HG02870 (cell line): ENCODE data around the gene OR14I1.

Experiments used
- ATAC-seq: cut with Tn5 transposase; IDR thresholded peaks from one replicate; pipeline ENCODE4 v1.9.1; 2021; ENCODE audit warnings: mild to moderate bottlenecking, moderate library complexity; ENCODE audit not compliant: unreplicated experiment

Gene OR14I1

DNA sequence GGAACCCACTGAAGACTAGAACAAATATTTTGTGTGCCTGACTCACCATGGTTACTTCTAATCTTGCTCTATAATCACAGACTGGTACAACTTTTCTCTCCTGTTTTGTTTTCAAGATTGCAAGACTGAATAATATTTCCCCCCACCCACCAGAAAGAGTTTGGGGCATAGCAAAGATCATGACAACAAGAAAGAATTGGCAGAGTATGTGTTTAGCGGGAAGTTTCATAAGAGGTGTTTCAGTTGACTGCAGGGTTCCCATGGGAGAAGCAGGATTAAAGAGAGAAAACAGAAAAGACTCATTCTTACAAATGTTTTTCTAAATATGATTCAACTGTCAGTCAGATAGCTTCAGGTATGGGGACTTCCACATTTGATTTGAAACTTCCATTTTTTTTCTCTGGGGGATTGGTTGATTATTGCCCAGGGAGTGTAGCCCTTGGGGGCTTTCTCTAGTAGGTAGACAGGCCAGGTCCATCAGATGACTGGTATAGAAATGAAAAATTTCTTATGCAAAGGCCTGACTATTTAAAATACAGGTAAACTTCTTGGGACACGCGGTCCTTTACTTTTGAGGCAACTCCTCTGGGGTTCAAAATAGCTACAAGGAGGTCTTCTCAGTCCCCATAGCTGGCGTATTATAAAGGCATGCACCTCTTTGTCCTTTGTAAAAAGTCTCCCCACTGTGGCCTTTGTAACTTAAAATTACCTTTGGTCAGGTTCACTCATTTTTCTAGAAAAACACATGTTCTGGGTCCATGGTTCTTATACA is 13.9 kb downstream of the OR14I1 start:
- peak; percentile 51 for ATAC-seq

DNA sequence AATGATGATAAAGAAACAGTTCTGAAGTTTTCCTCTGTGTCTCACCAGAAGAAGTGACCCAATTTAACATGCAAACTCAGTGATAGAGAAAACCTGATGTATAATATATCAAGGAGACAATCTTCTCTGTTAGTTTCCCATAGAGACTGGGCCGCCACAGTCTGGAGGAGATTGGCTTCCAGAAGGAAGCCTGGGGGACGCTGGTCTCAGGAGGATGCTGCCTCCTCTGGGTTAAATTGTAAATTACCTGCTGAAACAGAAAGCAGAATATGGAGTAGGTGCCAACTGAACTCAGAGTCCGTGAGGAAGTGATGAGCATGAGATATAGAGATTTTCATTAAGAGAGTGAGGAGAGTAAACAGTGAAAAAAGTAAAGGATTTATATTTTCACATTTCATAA is 15.8 kb downstream of the OR14I1 start:
- ATAC-seq: peak; percentile 81

DNA sequence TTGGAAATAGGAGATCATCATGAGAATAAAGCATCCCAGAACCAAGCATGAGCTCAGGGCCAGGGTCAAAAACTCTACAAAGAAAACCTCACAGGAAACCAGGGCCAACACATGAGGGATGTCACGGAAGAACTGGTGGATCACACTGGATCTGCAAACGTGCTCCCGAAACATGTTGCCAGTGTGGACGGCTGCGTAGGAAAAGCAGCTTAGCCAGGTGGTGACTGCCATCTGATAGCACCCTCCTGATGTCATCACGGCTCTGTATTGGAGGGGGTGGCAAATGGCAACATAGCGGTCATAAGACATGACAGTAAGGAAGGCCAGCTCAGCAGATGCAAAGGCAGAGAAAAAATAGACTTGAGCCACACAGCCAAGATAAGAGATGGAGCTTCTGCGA is 20.9 kb downstream of the OR14I1 start:
- ATAC-seq: no peak

DNA sequence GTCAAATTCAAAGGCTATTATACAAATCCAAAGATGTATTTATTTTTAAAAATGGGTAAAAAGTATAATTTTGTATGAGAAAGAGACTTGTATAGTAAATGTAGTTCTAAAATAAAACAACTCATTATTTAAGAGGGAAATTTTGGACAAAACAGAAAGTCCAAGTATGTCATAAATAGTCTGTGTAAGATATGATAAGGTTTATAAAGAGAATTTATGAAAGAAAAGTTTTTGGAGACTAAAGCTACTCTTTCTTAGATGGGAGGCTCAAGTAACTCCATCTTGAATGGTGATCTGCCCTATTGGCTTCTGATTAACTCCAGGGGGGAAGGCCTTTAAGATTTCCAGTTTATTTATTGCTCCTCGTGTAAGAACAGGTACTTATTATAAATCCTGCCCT is 32.6 kb downstream of the OR14I1 start:
- ATAC-seq: no peak

DNA sequence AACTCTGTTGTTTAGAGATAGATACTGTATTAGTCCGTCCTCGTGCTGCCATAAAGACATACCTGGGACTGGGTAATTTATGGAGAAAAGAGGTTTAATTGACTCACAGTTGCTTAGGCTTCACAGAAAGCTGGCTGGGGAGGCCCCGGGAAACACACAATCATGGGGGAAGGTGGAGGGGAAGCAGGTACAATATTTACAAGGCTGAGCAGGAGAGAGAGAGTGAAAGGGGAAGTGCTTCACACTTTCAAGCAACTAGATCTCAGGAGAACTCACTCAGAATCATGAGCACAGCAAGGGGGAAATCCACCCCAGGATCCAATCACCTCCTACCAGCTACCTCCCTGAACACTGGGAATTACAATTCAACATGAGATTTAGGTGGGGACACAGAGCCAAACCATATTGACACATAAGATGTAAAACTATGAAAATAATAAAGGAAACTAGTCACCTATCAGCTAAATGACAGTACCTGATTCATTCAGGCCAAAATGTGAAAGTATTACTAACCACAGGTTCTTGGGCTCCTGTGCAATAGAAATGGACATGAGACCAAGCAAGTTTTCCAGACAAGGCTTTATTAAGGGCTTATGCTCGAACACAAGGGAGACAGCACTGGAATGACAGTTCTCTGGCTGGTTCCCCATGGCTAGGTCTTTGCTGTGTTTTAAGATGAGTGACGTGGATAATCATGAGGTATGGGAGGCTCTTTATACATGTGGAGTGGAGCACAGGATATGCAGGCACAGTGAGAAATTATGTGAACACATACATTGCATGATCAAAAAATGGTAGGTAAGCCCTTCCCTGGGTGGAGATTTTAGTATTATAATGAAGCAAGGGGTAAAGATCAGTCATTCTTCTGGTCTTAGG is 38.9 kb downstream of the OR14I1 start:
- ATAC-seq: peak; percentile 96

DNA sequence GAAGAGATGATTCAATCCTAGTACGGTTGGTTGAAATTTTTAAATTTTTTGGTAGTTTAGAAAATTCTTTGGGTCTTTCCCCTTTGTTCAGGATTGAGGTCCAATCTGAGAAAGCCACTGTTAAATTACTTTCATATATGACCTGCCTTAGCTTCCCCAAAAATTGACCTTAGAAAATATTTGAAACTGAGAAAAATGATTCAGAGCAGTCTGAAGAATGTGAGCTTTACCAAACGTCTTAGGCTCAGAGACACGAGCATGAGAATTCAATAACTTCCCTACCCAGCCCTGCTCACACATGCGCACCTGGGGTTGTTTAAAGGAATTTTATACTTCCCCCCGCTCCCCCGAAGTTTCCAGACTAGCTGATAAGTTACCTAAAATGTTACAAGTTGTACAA is 45.8 kb downstream of the OR14I1 start:
- ATAC-seq: peak; percentile 76

DNA sequence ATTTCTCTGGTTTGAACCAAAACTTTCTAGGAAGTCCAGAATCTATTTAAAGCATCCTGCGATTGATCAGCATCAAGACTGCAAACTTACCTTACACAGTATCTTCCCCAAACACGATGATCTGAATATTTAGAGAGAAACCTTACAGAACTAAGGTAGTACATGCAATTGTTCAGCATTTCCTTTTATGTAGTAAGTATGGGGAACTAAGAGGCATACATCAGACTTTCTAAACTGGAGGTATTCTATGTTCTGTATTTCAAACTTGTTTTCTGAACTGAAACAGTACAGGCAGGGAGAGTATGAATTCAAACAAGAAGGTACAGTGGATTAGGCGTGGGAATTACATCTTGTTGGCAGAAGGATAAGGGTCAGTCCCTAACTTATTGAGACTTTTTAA is 47.2 kb downstream of the OR14I1 start, which contains the start of gene OR2T27:
TSS of gene OR2T27 (minus strand) at position 175 of the 400 bp plus-strand sequence. CDS start 4,644 bp downstream, outside the sequence.
- ATAC-seq: peak; percentile 58
